PC-9 (cell line): ENCODE data around the gene ZNF816. TPM values are rescaled to one million over a fixed set of nuclear protein-coding genes. Genes with fewer than 3 reads are reported as not detected.

Experiments used
- Bru-seq: library from RNA; stranded (reverse); fragments of 400-500 nt; gene quantifications from one replicate; lab custom pipeline; 2021; lab: Mats Ljungman, UMichigan
- BruChase-seq, 2 experiments: library from RNA; stranded (reverse); fragments of 400-500 nt; gene quantifications; one replicate each; lab custom pipeline; 2021; lab: Mats Ljungman, UMichigan
- BruUV-seq: library from RNA; stranded (reverse); fragments of 400-500 nt; replicated peaks from 2 replicates; lab custom pipeline; 2021; lab: Mats Ljungman, UMichigan
- CTCF ChIA-PET: fragments of 300-600 bp; sonication (Branson Sonifier 250); formaldehyde crosslinking; loops from one replicate; lab custom pipeline; 2022; ENCODE audit warnings: antibody characterized with exemption; lab: Charles Lee
- POLR2A ChIA-PET: fragments of 300-600 bp; sonication (Branson Sonifier 250); formaldehyde crosslinking; loops from one replicate; lab custom pipeline; 2022; ENCODE audit warnings: antibody characterized with exemption; ENCODE audit not compliant: unreplicated experiment; lab: Charles Lee
- DNase-seq, 2 experiments: peaks; one replicate each; pipeline versions ENCODE4 v3.0.0 to v3.0.0-alpha.2; 2015 to 2022; ENCODE audit warnings: mixed read lengths in 1 of 2
- H2AFZ ChIP-seq: fragments of 200-600 bp; sonication (generic); 2 replicates; pipeline ENCODE4 v1.8.1; 2017; ENCODE audit warnings: antibody characterized with exemption
- H3F3A ChIP-seq: fragments of 200-600 bp; sonication (generic); 2 replicates; pipeline ENCODE4 v1.8.1; 2017; ENCODE audit warnings: antibody characterized with exemption, mild to moderate bottlenecking, low read depth; ENCODE audit not compliant: insufficient read depth
- H3K27ac ChIP-seq: fragments of 200-600 bp; sonication (generic); 2 replicates; pipeline ENCODE4 v1.6.1; 2016; ENCODE audit warnings: mixed run types
- H3K27me3 ChIP-seq: fragments of 200-600 bp; sonication (generic); 2 replicates; pipeline ENCODE4 v1.6.1; 2016; ENCODE audit warnings: low read depth, mixed run types; ENCODE audit not compliant: insufficient read depth
- H3K36me3 ChIP-seq: fragments of 200-600 bp; sonication (generic); 2 replicates; pipeline ENCODE4 v1.6.1; 2016; ENCODE audit warnings: low read depth, mixed run types
- H3K4me1 ChIP-seq: fragments of 200-600 bp; sonication (generic); replicated peaks from 2 replicates; pipeline ENCODE4 v1.6.1; 2016; ENCODE audit warnings: mixed run types; ENCODE audit not compliant: insufficient read depth
- H3K4me2 ChIP-seq: fragments of 200-600 bp; sonication (generic); 2 replicates; pipeline ENCODE4 v1.6.1; 2017; ENCODE audit warnings: mixed run types
- H3K4me3 ChIP-seq: fragments of 200-600 bp; sonication (generic); 2 replicates; pipeline ENCODE4 v1.6.1; 2016; ENCODE audit warnings: mixed run types
- H3K79me2 ChIP-seq: fragments of 200-600 bp; sonication (generic); 2 replicates; pipeline ENCODE4 v1.6.1; 2017; ENCODE audit warnings: low read depth, mixed run types
- H3K9me2 ChIP-seq: fragments of 200-600 bp; sonication (generic); 2 replicates; pipeline ENCODE4 v1.8.1; 2017; ENCODE audit warnings: mild to moderate bottlenecking; ENCODE audit not compliant: insufficient read depth
- H3K9me3 ChIP-seq: fragments of 200-600 bp; sonication (generic); 2 replicates; pipeline ENCODE4 v1.8.1; 2016; ENCODE audit warnings: low read depth; ENCODE audit not compliant: insufficient read depth
- H4K20me1 ChIP-seq: fragments of 200-600 bp; sonication (generic); 2 replicates; pipeline ENCODE4 v1.8.1; 2017; ENCODE audit not compliant: insufficient read depth
- CTCF ChIP-seq: fragments of 200-600 bp; sonication (generic); conservative IDR thresholded peaks from 2 replicates; pipeline ENCODE4 v1.6.1; 2017; ENCODE audit warnings: mixed run types, antibody characterized with exemption, mild to moderate bottlenecking, moderate library complexity
- EZH2 ChIP-seq: fragments of 200-600 bp; sonication (generic); IDR thresholded peaks from 2 replicates; pipeline ENCODE4 v1.8.0; 2017; ENCODE audit warnings: antibody characterized with exemption, low read depth
- intact Hi-C: fragments of 100-400 bp; cut with micrococcal nuclease; formaldehyde crosslinking; loops from one replicate; pipeline ENCODE4 v1.10.0; 2022; ENCODE audit not compliant: unreplicated experiment
- long read RNA-seq: library from polyadenylated mRNA; stranded (forward); transcript quantifications from one replicate; pipeline ENCODE4 v2.0.0, GENCODE V29; 2022
- total RNA-seq: library from RNA; stranded (reverse); gene quantifications from 2 replicates; pipeline ENCODE4 v1.2.3, GENCODE V29; 2021

The ZNF816 gene
- total RNA-seq: 11.8 and 13.8 TPM in 2 replicates
- percentile 76 among the genes with signal in this experiment for Bru-seq, nascent RNA
- BruChase-seq, experiment 1, labeled RNA remaining after a 2-hour chase: percentile 89 among the genes with signal in this experiment
- BruChase-seq, experiment 2, labeled RNA remaining after a 6-hour chase: percentile 82 among the genes with signal in this experiment
- long read RNA-seq, transcript ZNF816-206 (4 exons, 2,504 nt): major isoform, 8 of 21 reads
- long read RNA-seq, partial matches to known transcripts: 0 of 21 reads
- long read RNA-seq, other reads (novel, unspliced or antisense): 4 of 21 reads

- H3K4me2 ChIP-seq: peak within 1 kb of the TSS; percentile 92
- CTCF ChIA-PET: no interaction called here
- H3K27ac ChIP-seq: peak within 1 kb of the TSS; percentile 32
- H3K4me1 ChIP-seq: peaks cover 15% of the 10 kb centered on the region
- POLR2A ChIA-PET: interaction anchor here (0.6 to 1.1 kb wide), 6 partner anchors 91 to 593 kb away, joined by 3 to 10 read pairs (median 4); no protein-coding TSS in a partner anchor
- TF ChIP-seq CTCF (no peak), EZH2 (no peak)
- peaks cover 16% of the 10 kb centered on the region for H3K36me3 ChIP-seq
- no peaks in the 10 kb centered on the region for H4K20me1 ChIP-seq
- H3K4me3 ChIP-seq: peak within 1 kb of the TSS; percentile 83
- peak; percentile 89 to 99 for DNase-seq
- intact Hi-C loops: loop anchor here (1.0 to 2.0 kb wide), 4 partner anchors 20 to 65 kb away; partner anchors contain the start of genes ZNF320 and ZNF888
- peaks cover 35% of the 10 kb centered on the region for H3K9me3 ChIP-seq
- peaks cover 21% of the 10 kb centered on the region for H3K79me2 ChIP-seq
- peak within 1 kb of the TSS; percentile 93 for H2AFZ ChIP-seq
- H3K27me3 ChIP-seq: no peaks in the 10 kb centered on the region
- peaks cover 7% of the 10 kb centered on the region; the same call in 1 of the 2 replicates for H3F3A ChIP-seq
- BruUV-seq: no TSS peak
- H3K9me2 ChIP-seq: no peaks in the 10 kb centered on the region
These were observed at the start of gene ZNF816 for GRCh38 chr19:52962394-52963246. Gene ZNF816, minus strand, starts transcription at chr19:52962881. Its CDS starts 6,792 bp downstream, at chr19:52956089.

- H3K9me3 ChIP-seq: no peaks in the 10 kb centered on the region
These were observed 49.3 kb upstream of the ZNF816 start for GRCh38 chr19:53012006-53012405.

GRCh38 chr19:53010494-53010893 lies 47.8 kb upstream of the ZNF816 start:
- intact Hi-C loops: no loop called here
- CTCF ChIA-PET: interaction anchor here (0.5 kb wide), 1 partner anchor 252 kb away, joined by 3 read pairs; no protein-coding TSS in a partner anchor
- H3K9me2 ChIP-seq: no peaks in the 10 kb centered on the region
- H3K4me3 ChIP-seq: no peak overlapping the region
- H3K27ac ChIP-seq: no peak overlapping the region
- no peaks in the 10 kb centered on the region for H3K4me1 ChIP-seq
- no TSS peak for BruUV-seq
- TF ChIP-seq EZH2 (no peak), CTCF (no peak)
- no peaks in the 10 kb centered on the region for H3K9me3 ChIP-seq
- H3K79me2 ChIP-seq: no peaks in the 10 kb centered on the region
- H3F3A ChIP-seq: no peaks in the 10 kb centered on the region
- H3K27me3 ChIP-seq: no peaks in the 10 kb centered on the region
- POLR2A ChIA-PET: no interaction called here
- H3K36me3 ChIP-seq: no peaks in the 10 kb centered on the region
- no peak overlapping the region for H2AFZ ChIP-seq
- DNase-seq: no peak
- H3K4me2 ChIP-seq: no peak overlapping the region
- no peaks in the 10 kb centered on the region for H4K20me1 ChIP-seq

More at GRCh38 chr19:53012006-53012405, 49.3 kb upstream of the ZNF816 start:
- DNase-seq: no peak
- Histone ChIP-seq H3F3A (peaks cover under 1% of the 10 kb centered on the region; the same call in 1 of the 2 replicates), H3K4me2 (no peak overlapping the region), H2AFZ (no peak overlapping the region), H3K4me1 (no peaks in the 10 kb centered on the region), H3K79me2 (no peaks in the 10 kb centered on the region), H3K9me2 (no peaks in the 10 kb centered on the region), H3K4me3 (no peak overlapping the region), H3K27me3 (no peaks in the 10 kb centered on the region), H4K20me1 (no peaks in the 10 kb centered on the region), H3K36me3 (no peaks in the 10 kb centered on the region), H3K27ac (no peak overlapping the region)
- BruUV-seq: no TSS peak
- ChIA-PET CTCF (no interaction called here), POLR2A (no interaction called here)
- intact Hi-C loops: no loop called here
- no peak for TF ChIP-seq EZH2
